Osteoblast (primary cell): ENCODE data around the gene PTH1R. TPM values are rescaled to one million over a fixed set of nuclear protein-coding genes. Genes with fewer than 3 reads are reported as not detected.

Source experiments
- DNase-seq: peaks from one replicate; pipeline ENCODE4 v3.0.0; 2011; ENCODE audit warnings: low spot score, mixed read lengths; ENCODE audit not compliant: insufficient read length; ENCODE audit errors: missing footprints
- H2AFZ ChIP-seq: 2 replicates; pipeline ENCODE4 v1.6.0; 2011; ENCODE audit warnings: mild to moderate bottlenecking, low read length
- H3K27ac ChIP-seq: 2 replicates; pipeline ENCODE4 v1.5.1; 2011; ENCODE audit warnings: mild to moderate bottlenecking, low read depth, low read length, moderate library complexity
- H3K27me3 ChIP-seq: 2 replicates; pipeline ENCODE4 v1.6.0; 2012; ENCODE audit warnings: mild to moderate bottlenecking, control low read depth, inconsistent platforms, low read length, moderate library complexity; ENCODE audit not compliant: insufficient read depth
- H3K36me3 ChIP-seq: 2 replicates; pipeline ENCODE4 v1.5.1; 2011; ENCODE audit warnings: mild to moderate bottlenecking, low read length, control low read depth, moderate library complexity; ENCODE audit not compliant: insufficient read depth
- H3K4me1 ChIP-seq: 2 replicates; pipeline ENCODE4 v1.5.1; 2011; ENCODE audit warnings: mild to moderate bottlenecking, low read length, control low read depth, moderate library complexity; ENCODE audit not compliant: insufficient read depth
- H3K4me2 ChIP-seq: 2 replicates; pipeline ENCODE4 v1.6.0; 2011; ENCODE audit warnings: mild to moderate bottlenecking, low read length; ENCODE audit not compliant: insufficient read depth
- H3K4me3 ChIP-seq: fragments of 200-600 bp; sonication (generic); 3 replicates; pipeline ENCODE4 v1.5.1; 2012; ENCODE audit warnings: mild to moderate bottlenecking, low read length, inconsistent platforms; ENCODE audit not compliant: insufficient read depth
- H3K79me2 ChIP-seq: 2 replicates; pipeline ENCODE4 v1.6.0; 2012; ENCODE audit warnings: mild to moderate bottlenecking, low read length, control low read depth, inconsistent platforms; ENCODE audit not compliant: insufficient read depth
- H3K9me3 ChIP-seq: 2 replicates; pipeline ENCODE4 v1.5.1; 2011; ENCODE audit warnings: low read depth, low read length, control low read depth
- H4K20me1 ChIP-seq: 2 replicates; pipeline ENCODE4 v1.6.0; 2012; ENCODE audit warnings: mild to moderate bottlenecking, low read length, control low read depth; ENCODE audit not compliant: insufficient read depth
- CTCF ChIP-seq: IDR thresholded peaks from 2 replicates; pipeline ENCODE4 v1.5.1; 2011; ENCODE audit warnings: mild to moderate bottlenecking, low read depth, low read length, moderate library complexity; ENCODE audit errors: extremely low read depth
- total RNA-seq: library from RNA; depleted of rRNA; stranded (reverse); fragments of >200 nt; gene quantifications from 2 replicates; pipeline ENCODE4 v1.2.3, GENCODE V29; 2012

PTH1R gene
- total RNA-seq, 1 donor, result 0.36 TPM

- H3K4me2 ChIP-seq, result no peak overlapping the region
- H3K27ac ChIP-seq, result no peak overlapping the region
- TF ChIP-seq CTCF, result no peak
- no peaks in the 10 kb centered on the region for H3K36me3 ChIP-seq
- DNase-seq, result peak; percentile 71
- H3K4me1 ChIP-seq, result peaks cover 6% of the 10 kb centered on the region
- H3K27me3 ChIP-seq, result peaks cover 20% of the 10 kb centered on the region
- no peaks in the 10 kb centered on the region for H4K20me1 ChIP-seq
- no peaks in the 10 kb centered on the region for H3K79me2 ChIP-seq
- no peak overlapping the region for H3K4me3 ChIP-seq
- H2AFZ ChIP-seq, result no peak overlapping the region
- H3K9me3 ChIP-seq, result no peaks in the 10 kb centered on the region
These were observed 12.0 kb upstream of the PTH1R start for GRCh38 chr3:46865546-46865945.

- H2AFZ ChIP-seq, result no peak overlapping the region
- H3K27ac ChIP-seq, result no peak overlapping the region
- no peak for TF ChIP-seq CTCF
- H3K27me3 ChIP-seq, result peaks cover 23% of the 10 kb centered on the region
- H3K4me1 ChIP-seq, result peaks cover 6% of the 10 kb centered on the region
- no peak for DNase-seq
- H3K9me3 ChIP-seq, result no peaks in the 10 kb centered on the region
- no peak overlapping the region for H3K4me2 ChIP-seq
- no peak overlapping the region for H3K4me3 ChIP-seq
- H3K79me2 ChIP-seq, result no peaks in the 10 kb centered on the region
- no peaks in the 10 kb centered on the region for H4K20me1 ChIP-seq
- H3K36me3 ChIP-seq, result no peaks in the 10 kb centered on the region
These were observed 11.4 kb upstream of the PTH1R start for GRCh38 chr3:46866032-46866595.

- H3K4me1 ChIP-seq, result peaks cover 6% of the 10 kb centered on the region
- peak; percentile 89 for TF ChIP-seq CTCF
- H3K9me3 ChIP-seq, result no peaks in the 10 kb centered on the region
- no peak overlapping the region for H3K4me3 ChIP-seq
- no peaks in the 10 kb centered on the region for H3K36me3 ChIP-seq
- H3K79me2 ChIP-seq, result no peaks in the 10 kb centered on the region
- no peak overlapping the region for H3K27ac ChIP-seq
- peak overlapping the region; percentile 15 for H3K4me2 ChIP-seq
- DNase-seq, result peak; percentile 97
- H3K27me3 ChIP-seq, result peaks cover 27% of the 10 kb centered on the region
- H4K20me1 ChIP-seq, result no peaks in the 10 kb centered on the region
- H2AFZ ChIP-seq, result peak overlapping the region; percentile 74
These were observed 10.6 kb upstream of the PTH1R start for GRCh38 chr3:46866720-46867549.

- no peak overlapping the region for H3K4me3 ChIP-seq
- no peaks in the 10 kb centered on the region for H4K20me1 ChIP-seq
- H3K9me3 ChIP-seq, result no peaks in the 10 kb centered on the region
- no peaks in the 10 kb centered on the region for H3K79me2 ChIP-seq
- H3K27ac ChIP-seq, result no peak overlapping the region
- H2AFZ ChIP-seq, result peak overlapping the region; percentile 74
- no peak for TF ChIP-seq CTCF
- H3K27me3 ChIP-seq, result peaks cover 27% of the 10 kb centered on the region
- peaks cover 6% of the 10 kb centered on the region for H3K4me1 ChIP-seq
- DNase-seq, result peak; percentile 91
- no peaks in the 10 kb centered on the region for H3K36me3 ChIP-seq
- peak overlapping the region; percentile 15 for H3K4me2 ChIP-seq
These were observed 10.0 kb upstream of the PTH1R start for GRCh38 chr3:46867550-46867898.
